SK-N-SH treated with all-trans-retinoic acid at 6 μM for 48 hours (cell line): ENCODE data around the gene IRS2.

Experiments
- CREB5 ChIP-seq: fragments of 250-450 bp; sonication (Bioruptor Pico); IDR thresholded peaks from 2 replicates; pipeline ENCODE4 v1.5.1; 2020; ENCODE audit warnings: low read depth, mild to moderate bottlenecking, moderate library complexity
- CSRNP3 ChIP-seq: fragments of 250-450 bp; sonication (Bioruptor Pico); IDR thresholded peaks from 2 replicates; pipeline ENCODE4 v1.5.1; 2021; ENCODE audit warnings: mild to moderate bottlenecking, moderate library complexity
- OSR1 ChIP-seq: fragments of 250-450 bp; sonication (Bioruptor Pico); IDR thresholded peaks from 2 replicates; pipeline ENCODE4 v1.8.0; 2022; ENCODE audit warnings: moderate library complexity, mild to moderate bottlenecking, inconsistent platforms
- POU6F1 ChIP-seq: fragments of 250-450 bp; sonication (Bioruptor Pico); IDR thresholded peaks from 2 replicates; pipeline ENCODE4 v1.8.0; 2021; ENCODE audit warnings: low read depth, mild to moderate bottlenecking, moderate library complexity, borderline replicate concordance
- PPARA ChIP-seq: fragments of 250-450 bp; sonication (Bioruptor Pico); IDR thresholded peaks from 2 replicates; pipeline ENCODE4 v1.5.0; 2020; ENCODE audit warnings: mild to moderate bottlenecking, borderline replicate concordance
- RARB ChIP-seq: fragments of 250-450 bp; sonication (Bioruptor Pico); IDR thresholded peaks from 2 replicates; pipeline ENCODE4 v1.8.0; 2021; ENCODE audit warnings: mild to moderate bottlenecking, moderate library complexity
- TF ChIP-seq, protein P1 (sequence below): fragments of 250-450 bp; sonication (Bioruptor Pico); IDR thresholded peaks from 2 replicates; pipeline ENCODE4 v1.8.0; 2020; ENCODE audit warnings: mild to moderate bottlenecking, moderate library complexity, borderline replicate concordance

GRCh38 chr13:109727251-109727650, 59.1 kb downstream of the IRS2 start:
- TF ChIP-seq, protein P1, sequence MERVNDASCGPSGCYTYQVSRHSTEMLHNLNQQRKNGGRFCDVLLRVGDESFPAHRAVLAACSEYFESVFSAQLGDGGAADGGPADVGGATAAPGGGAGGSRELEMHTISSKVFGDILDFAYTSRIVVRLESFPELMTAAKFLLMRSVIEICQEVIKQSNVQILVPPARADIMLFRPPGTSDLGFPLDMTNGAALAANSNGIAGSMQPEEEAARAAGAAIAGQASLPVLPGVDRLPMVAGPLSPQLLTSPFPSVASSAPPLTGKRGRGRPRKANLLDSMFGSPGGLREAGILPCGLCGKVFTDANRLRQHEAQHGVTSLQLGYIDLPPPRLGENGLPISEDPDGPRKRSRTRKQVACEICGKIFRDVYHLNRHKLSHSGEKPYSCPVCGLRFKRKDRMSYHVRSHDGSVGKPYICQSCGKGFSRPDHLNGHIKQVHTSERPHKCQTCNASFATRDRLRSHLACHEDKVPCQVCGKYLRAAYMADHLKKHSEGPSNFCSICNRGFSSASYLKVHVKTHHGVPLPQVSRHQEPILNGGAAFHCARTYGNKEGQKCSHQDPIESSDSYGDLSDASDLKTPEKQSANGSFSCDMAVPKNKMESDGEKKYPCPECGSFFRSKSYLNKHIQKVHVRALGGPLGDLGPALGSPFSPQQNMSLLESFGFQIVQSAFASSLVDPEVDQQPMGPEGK, result no peak
- TF ChIP-seq PPARA (no peak), RARB (CRISPR knock-in tag) (no peak), OSR1 (CRISPR knock-in tag) (no peak), CSRNP3 (CRISPR knock-in tag) (no peak), POU6F1 (no peak), CREB5 (CRISPR knock-in tag) (no peak)
